GM19099 (cell line): ENCODE measurements around the gene PTPRN2.

ENCODE experiments used
- POLR2A ChIP-seq: IDR thresholded peaks from 3 replicates; pipeline ENCODE4 v1.6.1; 2011; ENCODE audit warnings: low read depth; ENCODE audit not compliant: insufficient read length; ENCODE audit errors: extremely low read depth

The PTPRN2 gene

DNA sequence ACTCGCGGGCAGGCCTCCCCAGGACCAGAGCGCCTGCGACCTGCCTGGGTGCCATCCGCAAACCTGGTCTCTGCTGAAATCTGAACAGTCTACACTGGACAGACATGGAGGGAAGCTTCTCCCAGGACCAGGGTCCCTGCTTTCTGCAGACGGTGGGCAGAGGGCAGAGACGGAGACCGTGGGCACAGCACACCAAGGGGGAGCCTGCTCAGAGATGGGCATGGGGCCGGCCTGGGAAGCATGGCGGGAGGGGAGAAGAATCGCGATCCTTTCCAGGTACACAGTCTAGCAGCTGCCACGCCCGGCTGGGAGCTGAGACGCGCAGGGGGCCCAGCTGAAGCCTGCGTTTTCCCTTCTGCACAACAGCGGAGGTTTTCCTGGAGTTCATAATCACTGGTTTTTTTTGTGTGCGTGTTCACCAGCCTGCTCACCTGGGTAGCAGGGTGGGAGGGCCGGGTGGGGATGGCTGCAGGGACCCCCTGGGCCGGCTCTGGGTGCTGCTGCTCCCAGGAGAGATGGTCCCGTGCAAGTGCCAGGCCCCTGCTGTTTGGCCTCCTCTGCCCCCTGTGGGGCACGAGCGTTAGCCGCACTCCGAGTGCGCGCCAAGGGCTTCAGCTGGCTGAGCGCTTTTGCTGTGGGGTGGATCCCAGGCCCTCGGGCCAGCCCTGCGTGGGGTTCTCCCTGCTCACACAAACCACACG lies 802.0 kb downstream of the PTPRN2 start:
- TF ChIP-seq POLR2A = no peak

DNA sequence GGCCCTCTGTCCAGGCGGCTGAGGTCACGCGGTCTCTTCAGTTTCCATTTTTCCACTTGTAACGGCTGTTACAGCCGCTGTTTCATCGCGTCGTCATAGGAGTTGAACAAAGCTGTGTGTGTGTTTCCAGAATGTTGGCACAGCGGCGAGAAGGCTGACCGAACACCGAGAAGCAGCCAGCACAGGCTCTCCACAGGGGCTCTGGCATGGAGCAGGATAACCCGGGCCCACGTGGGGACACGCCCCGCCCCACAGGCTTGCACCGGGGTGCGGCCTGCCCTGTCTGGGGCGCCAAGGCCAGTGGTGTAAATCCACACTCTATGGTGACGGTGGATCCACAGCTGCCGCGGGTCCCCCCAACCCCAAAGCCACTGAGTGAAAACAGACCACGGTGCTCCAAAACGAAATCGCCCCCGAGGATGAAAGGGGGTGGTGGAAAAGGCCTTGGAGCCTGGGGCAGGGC lies 802.6 kb downstream of the PTPRN2 start:
- TF ChIP-seq POLR2A = no peak

DNA sequence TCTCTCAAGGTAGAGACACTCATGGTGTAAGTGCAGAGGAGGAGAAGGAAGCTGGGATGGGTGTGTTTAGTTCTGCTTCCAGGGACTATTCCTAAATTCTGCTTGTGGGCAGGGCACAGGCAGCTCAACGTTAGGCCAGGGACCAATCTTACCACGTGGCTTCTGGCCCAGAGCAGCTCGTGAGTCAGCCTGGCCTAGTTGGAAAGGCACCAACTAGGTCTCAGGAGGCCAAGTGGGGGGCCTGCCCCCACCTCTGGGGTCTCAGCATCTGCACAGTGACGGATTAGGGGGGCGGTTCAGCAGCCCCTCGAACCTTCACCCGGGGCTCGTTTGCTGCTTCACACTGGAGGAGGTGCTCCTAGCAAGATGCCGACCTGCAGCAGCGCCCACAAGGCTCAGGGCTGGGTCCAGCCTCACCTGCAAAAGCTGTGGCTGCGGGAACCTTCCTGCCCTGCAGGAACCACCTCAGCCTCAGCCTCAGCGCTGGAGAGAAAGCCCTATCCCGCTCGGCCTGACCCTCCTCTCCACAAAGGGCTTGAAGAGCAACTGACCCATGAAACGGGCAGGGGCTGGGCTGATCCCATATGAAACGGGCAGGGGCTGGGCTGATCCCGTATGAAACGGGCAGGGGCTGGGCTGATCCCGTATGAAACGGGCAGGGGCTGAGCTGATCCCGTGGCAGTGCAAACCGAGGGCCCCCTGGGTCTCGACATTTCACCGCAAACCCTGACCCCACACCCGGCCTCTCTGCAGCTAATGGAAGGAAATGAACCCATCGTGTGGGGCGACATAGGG lies 803.4 kb downstream of the PTPRN2 start:
- no peak for TF ChIP-seq POLR2A

DNA sequence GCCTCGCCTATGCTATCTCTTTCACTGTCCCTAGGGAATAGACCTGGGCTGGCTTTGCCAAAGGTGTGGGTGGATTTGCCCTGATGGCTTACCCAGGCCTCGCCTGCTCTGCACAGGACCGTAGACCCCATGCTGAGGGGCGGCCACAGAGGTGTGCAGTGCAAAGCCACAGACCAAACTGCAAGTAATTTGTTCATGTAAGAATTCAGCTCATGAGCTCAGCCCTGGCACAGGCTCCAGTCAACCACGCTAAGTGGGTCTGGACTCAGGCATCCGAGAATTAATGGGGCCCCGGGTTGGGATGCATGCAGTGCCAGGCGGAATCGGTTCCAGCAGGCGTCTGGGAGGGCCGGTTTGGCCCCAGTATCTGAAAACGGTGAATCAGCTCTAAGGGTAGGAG lies 805.6 kb downstream of the PTPRN2 start:
- TF ChIP-seq POLR2A = no peak

DNA sequence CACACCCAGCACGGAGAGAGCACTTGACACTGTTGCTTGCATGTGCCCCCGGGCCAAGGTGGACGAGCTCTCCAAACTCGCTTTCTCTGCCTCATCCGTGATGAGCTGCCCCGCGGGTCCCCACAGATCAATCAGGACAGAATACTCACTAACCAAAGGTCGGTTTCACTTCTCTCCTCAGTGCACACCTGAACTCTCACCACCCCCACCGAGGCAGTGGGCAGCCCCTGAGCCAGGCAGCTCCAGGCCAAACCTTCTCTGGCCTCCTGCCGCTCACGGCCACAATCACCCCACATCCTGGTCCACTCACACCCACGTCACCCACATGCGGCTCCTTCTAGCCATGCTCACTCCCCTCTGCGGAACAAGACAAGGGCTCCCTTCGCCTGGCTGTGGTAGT lies 806.9 kb downstream of the PTPRN2 start:
- no peak for TF ChIP-seq POLR2A

DNA sequence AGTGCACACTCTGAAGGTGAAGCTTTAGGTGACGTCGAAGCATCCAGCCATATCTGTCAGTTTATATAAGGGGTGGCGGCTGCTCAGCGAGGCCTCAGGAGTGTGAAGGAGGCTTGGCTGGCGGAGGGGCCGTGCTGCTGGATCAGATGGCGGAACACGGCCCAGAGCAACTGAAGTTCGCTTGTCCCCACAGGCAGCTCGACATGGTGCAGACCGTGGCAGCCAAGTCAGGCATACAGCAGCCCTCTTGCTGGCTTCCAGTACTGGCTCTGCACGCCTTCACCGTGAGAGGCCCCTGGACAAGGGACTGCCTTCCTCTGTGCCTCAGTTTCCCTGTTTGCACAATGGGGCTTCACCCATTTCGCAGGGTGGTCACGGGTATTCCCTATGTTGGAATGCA lies 807.3 kb downstream of the PTPRN2 start:
- no peak for TF ChIP-seq POLR2A

DNA sequence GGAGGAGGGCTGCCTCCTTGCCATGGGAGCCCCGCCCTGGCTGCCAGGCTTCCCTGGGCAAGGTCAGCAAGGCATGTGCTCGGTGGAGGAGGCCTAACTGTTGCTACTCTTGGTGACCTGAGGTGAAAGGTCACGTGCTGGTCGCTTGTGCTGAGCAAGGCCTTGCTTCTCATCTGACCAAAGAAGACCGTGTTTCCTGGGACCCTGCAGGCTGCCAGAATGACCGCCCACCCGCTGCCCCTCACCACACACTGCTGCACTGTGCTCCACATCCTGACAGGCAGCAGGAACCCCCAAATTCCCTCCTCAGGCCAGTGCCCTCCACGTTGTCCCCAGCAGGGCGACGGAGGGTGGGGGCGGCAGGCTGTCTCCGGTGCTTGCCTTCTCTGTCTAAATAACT lies 808.4 kb downstream of the PTPRN2 start:
- no peak for TF ChIP-seq POLR2A

DNA sequence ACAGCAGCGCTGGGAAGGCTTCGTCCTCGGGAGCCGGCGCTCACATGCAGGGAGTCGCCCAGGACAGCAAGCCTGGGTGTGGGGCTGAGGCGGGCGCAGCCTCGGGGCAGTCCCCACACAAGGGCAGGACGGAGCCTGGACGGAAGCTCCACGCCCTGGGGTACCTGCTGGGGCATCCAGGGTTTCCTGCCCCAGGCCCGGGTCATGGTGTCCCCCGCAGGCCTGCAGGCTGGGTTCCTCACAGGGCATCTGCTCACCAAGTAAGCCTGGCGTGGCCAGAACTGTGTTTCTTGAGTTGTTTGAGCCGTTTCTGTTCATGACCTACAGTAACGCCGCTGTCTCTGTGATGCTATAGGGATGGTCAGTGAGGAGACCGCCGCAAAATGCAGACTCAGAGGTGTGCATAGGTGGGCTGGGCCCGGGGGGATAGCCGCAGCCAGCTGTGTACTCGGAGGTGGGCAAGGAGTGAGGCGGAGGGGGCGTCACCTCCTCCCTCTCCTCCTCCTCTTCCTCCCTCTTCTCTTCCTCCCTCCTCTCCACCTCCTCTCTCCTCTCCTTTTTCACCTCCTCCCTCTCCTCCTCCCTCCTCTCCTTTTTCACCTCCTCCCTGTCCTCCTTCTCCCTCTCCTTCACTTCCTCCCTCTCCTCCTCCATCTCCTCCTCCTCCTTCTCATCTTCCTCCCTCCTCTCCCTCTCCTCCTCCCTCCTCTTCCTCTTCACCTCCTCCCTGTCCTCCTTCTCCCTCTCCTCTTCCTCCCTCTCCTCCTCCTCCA lies 811.9 kb downstream of the PTPRN2 start:
- TF ChIP-seq POLR2A = no peak

DNA sequence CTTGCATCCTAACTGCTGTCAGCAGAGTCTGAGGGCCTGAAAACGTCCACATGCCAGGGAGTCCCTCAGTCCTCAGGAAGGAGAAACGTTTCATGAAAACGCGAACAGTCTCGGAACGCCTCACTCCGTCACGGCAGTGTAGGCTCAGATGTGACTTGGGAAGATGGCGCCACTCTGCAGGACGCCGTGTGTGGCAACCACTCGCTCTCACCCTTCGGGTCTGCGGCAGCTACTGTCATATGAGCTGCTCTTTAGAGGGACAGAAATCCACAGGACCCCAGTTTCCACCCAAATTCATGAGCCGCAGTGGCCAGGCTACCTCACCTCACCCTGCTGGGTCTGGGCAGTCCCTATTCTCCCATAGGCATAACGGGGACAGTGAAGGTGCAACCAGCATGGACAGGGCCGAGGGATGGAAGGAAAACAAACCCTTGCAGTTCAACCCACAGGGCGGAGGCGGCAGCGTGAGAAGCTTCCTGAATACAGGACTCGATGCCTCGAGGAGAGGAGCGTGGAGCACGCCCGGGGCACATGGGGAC lies 812.5 kb downstream of the PTPRN2 start:
- no peak for TF ChIP-seq POLR2A

DNA sequence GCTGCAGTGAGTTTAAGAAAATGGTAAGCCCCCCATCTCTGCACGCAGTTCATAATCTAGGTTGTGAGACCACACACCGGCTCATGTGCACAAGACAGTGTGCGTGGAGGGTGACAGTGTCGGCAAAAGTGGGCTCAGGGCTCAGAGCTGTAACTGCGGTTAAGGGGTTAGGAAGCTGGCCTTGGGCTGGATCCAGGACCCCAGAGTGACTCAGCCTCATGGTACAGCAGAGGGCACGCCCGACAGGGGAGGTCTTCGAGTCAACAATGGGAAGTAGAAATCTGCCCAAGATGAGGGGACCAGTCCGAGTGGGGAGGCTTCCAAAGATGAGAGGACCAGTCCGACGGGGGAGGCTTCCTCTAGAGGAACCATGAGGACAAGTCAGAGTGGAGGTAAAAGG lies 813.1 kb downstream of the PTPRN2 start:
- no peak for TF ChIP-seq POLR2A

DNA sequence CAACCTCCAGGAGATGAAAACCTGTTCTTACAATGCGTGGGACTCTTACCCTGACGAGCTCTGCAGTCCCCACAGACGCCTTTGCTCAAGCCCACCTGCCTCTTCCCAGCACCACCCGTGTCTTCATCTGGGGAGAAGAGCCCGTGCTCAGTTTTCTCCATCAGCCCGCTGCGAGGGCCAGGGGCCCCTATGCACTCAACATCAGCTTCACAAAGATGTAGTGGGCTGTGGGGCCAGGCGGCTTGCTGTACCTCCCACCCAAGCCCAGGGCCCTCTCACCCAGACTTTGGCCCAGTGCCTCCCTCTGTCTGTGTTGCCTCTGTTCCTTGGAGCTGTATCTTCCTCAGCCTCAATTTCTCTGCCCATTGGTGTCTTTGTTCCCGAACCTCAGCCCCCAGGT lies 814.3 kb downstream of the PTPRN2 start:
- no peak for TF ChIP-seq POLR2A

DNA sequence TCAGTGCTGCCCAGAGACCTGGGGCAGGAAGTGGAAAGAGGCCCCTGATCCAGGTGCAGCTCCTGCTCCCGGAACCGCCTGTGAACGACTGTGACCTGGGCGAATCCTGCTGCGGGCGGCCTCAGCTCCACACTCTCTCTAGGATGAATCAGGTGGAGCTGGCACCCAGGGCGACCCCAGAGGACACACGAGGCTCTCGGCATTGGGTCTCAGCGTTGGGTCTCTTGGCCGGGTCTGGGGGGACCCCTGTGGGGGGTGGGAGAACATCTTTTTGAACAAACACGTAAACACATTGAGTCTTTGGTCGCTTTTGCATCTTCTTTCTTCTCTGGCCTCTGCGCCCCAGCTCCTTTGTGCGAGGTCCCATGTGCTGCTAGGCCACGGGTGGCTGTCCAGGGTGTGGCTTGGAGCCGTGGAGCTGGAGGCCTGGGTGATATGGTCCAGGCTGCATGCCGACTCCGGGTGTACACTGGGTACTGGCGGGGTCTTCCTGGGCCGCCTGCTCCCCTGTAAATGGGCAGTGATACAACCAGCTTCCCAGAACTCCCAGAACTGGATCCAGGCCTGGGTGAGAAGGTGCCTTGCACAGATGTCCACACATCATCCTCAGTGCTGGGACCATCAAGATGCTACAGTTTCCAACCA lies 815.0 kb downstream of the PTPRN2 start:
- no peak for TF ChIP-seq POLR2A

DNA sequence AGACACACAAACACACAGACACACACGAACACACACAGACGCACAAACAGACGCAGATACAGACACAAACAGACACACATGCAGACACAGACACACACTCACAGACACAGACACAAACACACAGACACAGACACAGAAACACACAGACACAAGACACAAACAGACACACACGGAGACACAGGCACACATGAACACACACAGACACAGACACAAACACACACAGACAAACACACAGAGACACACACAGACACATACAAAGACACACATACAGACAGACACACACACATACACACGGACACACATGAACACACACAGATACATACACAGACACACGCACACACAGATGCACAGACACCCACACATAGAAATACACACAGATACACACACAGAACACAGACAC lies 815.9 kb downstream of the PTPRN2 start:
- no peak for TF ChIP-seq POLR2A

DNA sequence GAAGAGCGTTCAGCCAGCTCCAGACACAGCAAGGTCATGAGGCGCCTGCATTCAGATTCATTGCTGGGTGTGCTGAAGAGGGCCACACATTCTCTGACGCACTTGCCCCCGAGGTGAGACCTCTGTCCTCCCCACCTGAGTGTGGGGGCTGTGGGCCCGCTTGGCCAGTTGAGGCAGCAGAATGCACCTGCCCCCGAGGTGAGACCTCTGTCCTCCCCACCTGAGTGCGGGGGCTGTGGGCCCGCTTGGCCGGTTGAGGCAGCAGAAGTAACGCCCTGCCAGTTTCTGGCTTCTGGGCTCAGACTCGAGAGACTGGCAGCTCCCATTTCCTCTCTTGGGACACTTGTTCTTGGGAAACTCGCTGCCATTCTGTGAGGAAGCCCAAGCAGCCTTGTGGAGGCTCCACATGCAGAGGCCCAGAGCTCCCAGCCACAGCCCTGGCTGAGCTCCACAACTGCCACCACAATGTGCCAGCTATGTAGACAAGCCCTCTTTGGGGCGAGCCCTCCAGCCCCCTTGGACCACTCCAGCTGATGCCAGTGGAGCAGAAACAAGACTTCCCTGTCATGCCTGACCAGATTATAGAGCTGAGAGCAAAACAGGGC lies 816.8 kb downstream of the PTPRN2 start:
- no peak for TF ChIP-seq POLR2A

DNA sequence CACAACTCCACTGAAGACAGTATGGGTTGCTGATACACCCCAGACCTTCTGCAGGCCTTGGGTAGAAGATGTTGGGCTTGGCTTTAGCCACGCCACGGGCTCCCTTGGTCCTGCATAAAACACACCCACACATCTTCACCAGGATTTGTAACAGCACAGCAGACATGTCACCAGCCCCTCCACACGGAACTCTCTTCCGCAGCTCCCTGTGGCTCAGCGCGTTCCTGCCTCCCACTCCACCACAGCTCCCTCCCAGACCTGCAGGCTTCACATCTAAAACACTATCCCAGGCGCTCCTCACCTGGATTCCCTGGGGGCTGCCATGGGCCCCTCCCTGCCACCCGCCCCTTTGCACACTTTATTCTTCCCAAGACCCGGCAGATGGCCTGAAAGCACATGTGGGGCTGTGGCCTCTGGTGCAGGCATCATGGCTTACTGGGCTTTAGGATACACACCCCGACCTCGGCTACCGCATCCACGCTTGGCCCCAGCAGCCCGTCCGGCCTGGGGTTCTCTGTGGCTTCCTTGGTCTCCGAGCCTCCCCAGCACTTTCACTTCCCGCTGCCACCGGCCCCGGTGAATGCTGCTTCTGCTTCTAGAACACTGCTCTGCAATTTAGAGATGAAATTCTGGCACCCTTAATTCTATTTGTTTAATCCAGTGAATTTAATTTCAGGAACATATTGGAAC lies 818.0 kb downstream of the PTPRN2 start:
- no peak for TF ChIP-seq POLR2A

DNA sequence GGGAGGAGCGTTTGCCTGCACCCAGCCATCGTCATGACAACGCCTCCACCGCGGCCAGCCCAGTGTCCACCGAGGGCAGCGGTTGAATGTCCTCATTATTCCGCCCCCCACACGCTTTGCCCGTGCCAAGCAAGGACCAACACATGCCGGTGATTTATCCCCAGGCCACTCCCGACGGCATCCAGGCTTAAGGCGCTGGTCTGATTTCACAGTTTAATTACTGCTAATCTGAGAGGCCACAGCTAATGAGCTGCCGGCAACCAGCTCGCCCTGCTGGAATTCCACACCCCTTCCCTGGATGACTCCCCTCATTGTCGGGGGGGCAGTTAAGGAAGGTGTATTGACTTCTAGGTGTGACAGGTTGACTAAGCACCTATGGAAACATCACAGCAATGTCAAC lies 818.5 kb downstream of the PTPRN2 start:
- no peak for TF ChIP-seq POLR2A
